ENCODE results near the gene SYCN.

The SYCN gene

DNA sequence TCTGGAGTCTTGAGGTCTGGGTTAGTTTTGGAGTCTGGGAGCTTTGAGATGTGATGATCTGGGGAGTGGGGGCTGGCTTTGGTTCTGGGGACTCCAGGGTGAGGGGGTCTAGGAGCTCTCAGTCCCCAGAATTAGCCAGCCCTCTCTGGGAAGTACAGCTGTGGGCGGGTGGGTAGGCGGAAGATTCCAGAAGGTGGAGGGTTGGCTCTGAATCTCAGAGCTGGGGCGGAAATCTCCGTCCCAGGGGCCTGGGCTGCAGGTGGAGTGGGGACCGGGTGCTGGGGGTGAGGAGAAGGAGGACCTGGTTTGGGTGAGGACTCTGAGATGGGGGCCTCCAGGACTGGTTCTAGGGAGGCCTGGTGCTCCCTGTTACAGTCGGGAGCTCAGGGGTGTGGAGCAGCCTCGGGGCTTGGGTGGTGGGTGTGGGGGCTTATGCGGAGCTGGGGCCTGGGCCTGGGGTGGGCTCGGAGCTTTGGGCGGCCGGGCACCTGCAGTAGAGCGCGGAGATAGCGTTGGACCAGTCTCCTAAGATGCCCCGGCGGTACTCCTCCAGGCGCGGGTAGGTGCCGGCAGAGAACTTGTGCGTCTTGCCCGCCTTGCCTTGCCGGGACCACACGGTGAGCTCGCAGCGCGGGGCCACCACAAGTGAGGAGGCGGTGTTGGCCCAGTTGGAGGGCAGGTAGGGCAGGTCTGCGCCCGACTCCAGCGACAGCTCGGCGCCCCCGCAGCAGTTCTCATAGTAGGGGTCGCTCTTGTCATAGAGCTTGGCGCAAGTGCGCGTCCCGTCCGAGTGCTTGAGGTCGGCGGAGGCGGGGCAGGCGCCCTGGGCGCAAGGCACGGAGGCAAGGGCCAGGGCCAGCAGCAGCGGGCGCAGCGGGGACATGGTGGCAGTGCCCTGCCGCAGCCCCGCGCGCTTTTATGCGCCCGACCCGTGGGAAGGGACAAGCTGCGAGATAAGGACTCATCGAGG, at the start of gene SYCN:
TSS of gene SYCN (minus strand) at position 892 of the 970 bp plus-strand sequence. CDS start at position 883, 9 bp downstream.
- TF ChIP-seq ZNF274 (IDR thresholded peaks at IDR 0.05; ENCODE audit: low read depth, low read length) (no peak), SUZ12 (IDR thresholded peaks at IDR 0.05; ENCODE audit: extremely low read depth, insufficient read depth, insufficient read length) (no peak)
- Histone ChIP-seq H3K9me3 (ENCODE audit: insufficient read depth, low read length) (no peaks in the 10 kb centered on the region), H3K36me3 (ENCODE audit: insufficient read depth, insufficient read length, low read length) (no peaks in the 10 kb centered on the region), H3K27me3 (ENCODE audit: insufficient read depth, insufficient read length) (peaks cover 2% of the 10 kb centered on the region), H3K4me3 (ENCODE audit: insufficient read length, low read depth) (no peak within 1 kb of the TSS), H3K4me1 (ENCODE audit: insufficient read depth, insufficient read length) (peaks cover 5% of the 10 kb centered on the region), H3K9ac (ENCODE audit: insufficient read length, low read depth) (no peak within 1 kb of the TSS)
- DNase-seq (ENCODE audit: low read depth, low spot score): no peak

GRCh38 chr19:39253374-39254149, 49.5 kb upstream of the SYCN start:
- no peak overlapping the region for H3K4me3 ChIP-seq (ENCODE audit: insufficient read length, low read depth)
- no peaks in the 10 kb centered on the region for H3K9me3 ChIP-seq (ENCODE audit: insufficient read depth, low read length)
- no peak overlapping the region for H3K9ac ChIP-seq (ENCODE audit: insufficient read length, low read depth)
- TF ChIP-seq ZNF274 (IDR thresholded peaks at IDR 0.05; ENCODE audit: low read depth, low read length) (no peak), YY1 (IDR thresholded peaks at IDR 0.05; ENCODE audit: insufficient read depth, insufficient read length) (no peak), SUZ12 (IDR thresholded peaks at IDR 0.05; ENCODE audit: extremely low read depth, insufficient read depth, insufficient read length) (no peak)
- no peaks in the 10 kb centered on the region for H3K36me3 ChIP-seq (ENCODE audit: insufficient read depth, insufficient read length, low read length)
- H3K27me3 ChIP-seq (ENCODE audit: insufficient read depth, insufficient read length): peaks cover 4% of the 10 kb centered on the region
- no peak for DNase-seq (ENCODE audit: low read depth, low spot score)
- no peaks in the 10 kb centered on the region for H3K4me1 ChIP-seq (ENCODE audit: insufficient read depth, insufficient read length)

DNA sequence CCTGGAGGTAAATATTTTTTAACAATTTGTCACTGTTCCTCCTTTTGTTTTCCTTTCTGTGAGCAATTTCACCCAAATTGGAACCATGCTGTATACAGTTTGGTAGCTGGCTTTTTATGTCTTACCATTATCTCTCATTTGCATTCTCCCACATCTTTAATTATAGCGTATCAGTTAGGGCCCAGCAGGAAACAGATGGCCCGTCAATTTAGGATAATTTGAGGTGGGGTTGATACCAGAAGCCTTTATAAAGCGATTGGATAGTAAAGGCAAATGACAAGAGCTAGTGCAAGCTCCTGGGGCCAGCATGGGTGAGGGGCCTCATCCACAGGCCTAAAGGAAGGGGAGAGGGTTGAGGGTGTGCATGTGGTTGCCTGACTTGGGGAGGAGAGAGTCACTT, 48.4 kb upstream of the SYCN start:
- Histone ChIP-seq H3K9me3 (ENCODE audit: insufficient read depth, low read length) (no peaks in the 10 kb centered on the region), H3K27me3 (ENCODE audit: insufficient read depth, insufficient read length) (peaks cover 4% of the 10 kb centered on the region), H3K4me1 (ENCODE audit: insufficient read depth, insufficient read length) (peaks cover 2% of the 10 kb centered on the region), H3K36me3 (ENCODE audit: insufficient read depth, insufficient read length, low read length) (no peaks in the 10 kb centered on the region), H3K4me3 (ENCODE audit: insufficient read length, low read depth) (no peak overlapping the region), H3K9ac (ENCODE audit: insufficient read length, low read depth) (no peak overlapping the region)
- no peak for DNase-seq (ENCODE audit: low read depth, low spot score)
- TF ChIP-seq YY1 (IDR thresholded peaks at IDR 0.05; ENCODE audit: insufficient read depth, insufficient read length) (no peak), SUZ12 (IDR thresholded peaks at IDR 0.05; ENCODE audit: extremely low read depth, insufficient read depth, insufficient read length) (no peak), ZNF274 (IDR thresholded peaks at IDR 0.05; ENCODE audit: low read depth, low read length) (no peak)

DNA sequence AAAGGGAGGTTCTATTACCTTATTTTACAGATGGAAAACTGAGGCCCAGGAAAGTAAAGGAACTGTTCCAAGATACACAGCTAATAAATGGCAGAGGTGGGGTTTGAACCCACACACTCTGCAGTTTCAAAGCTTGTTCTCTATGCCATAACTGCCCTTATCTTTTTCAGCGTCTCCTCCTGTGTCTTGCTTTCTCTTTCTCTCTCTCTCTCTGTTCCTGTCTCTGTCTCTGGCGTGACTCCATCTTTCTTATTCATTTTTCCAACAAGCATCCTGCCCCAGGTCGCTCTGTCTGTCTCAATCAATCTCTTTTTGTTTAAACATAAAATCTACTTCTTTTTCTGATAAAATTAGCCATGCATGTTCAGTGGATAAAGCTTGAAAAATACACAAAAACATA, 47.8 kb upstream of the SYCN start:
- DNase-seq (ENCODE audit: low read depth, low spot score): no peak
- H3K9ac ChIP-seq (ENCODE audit: insufficient read length, low read depth): no peak overlapping the region
- H3K27me3 ChIP-seq (ENCODE audit: insufficient read depth, insufficient read length): peaks cover 4% of the 10 kb centered on the region

DNA sequence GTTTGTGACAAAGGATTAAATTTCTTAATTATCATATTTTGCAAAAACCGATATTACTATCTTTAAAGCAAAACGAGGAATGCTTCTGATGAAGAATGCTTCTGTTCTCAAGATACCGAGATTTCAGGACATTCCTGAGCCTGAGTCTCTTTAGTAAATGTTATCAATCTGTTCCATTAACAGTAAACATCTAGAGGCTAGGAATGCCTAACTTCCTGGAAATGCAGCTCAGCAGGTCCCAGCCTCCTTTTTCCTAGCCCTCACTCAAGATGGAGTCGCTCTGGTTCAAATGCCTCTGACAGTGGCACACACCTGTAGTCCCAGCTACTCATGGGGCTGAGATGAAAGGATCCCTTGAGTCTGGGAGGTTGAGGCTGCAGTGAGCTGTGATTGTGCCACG, 47.0 kb upstream of the SYCN start:
- DNase-seq (ENCODE audit: low read depth, low spot score): no peak
- Histone ChIP-seq H3K9ac (ENCODE audit: insufficient read length, low read depth) (no peak overlapping the region), H3K27me3 (ENCODE audit: insufficient read depth, insufficient read length) (peaks cover 4% of the 10 kb centered on the region), H3K4me3 (ENCODE audit: insufficient read length, low read depth) (no peak overlapping the region), H3K9me3 (ENCODE audit: insufficient read depth, low read length) (no peaks in the 10 kb centered on the region), H3K36me3 (ENCODE audit: insufficient read depth, insufficient read length, low read length) (no peaks in the 10 kb centered on the region), H3K4me1 (ENCODE audit: insufficient read depth, insufficient read length) (peaks cover 2% of the 10 kb centered on the region)
- TF ChIP-seq SUZ12 (IDR thresholded peaks at IDR 0.05; ENCODE audit: extremely low read depth, insufficient read depth, insufficient read length): no peak
- TF ChIP-seq ZNF274 (IDR thresholded peaks at IDR 0.05; ENCODE audit: low read depth, low read length): no peak
- no peak for TF ChIP-seq YY1 (IDR thresholded peaks at IDR 0.05; ENCODE audit: insufficient read depth, insufficient read length)

More for the DNA sequence above, 47.8 kb upstream of the SYCN start:
- no peaks in the 10 kb centered on the region for H3K36me3 ChIP-seq (ENCODE audit: insufficient read depth, insufficient read length, low read length)
- peaks cover 2% of the 10 kb centered on the region for H3K4me1 ChIP-seq (ENCODE audit: insufficient read depth, insufficient read length)
- TF ChIP-seq SUZ12 (IDR thresholded peaks at IDR 0.05; ENCODE audit: extremely low read depth, insufficient read depth, insufficient read length) (no peak), YY1 (IDR thresholded peaks at IDR 0.05; ENCODE audit: insufficient read depth, insufficient read length) (no peak), ZNF274 (IDR thresholded peaks at IDR 0.05; ENCODE audit: low read depth, low read length) (no peak)
- no peaks in the 10 kb centered on the region for H3K9me3 ChIP-seq (ENCODE audit: insufficient read depth, low read length)
- H3K4me3 ChIP-seq (ENCODE audit: insufficient read length, low read depth): no peak overlapping the region

- no peaks in the 10 kb centered on the region for H3K9me3 ChIP-seq (ENCODE audit: insufficient read depth, low read length)
- H3K4me3 ChIP-seq (ENCODE audit: insufficient read length, low read depth): no peak within 1 kb of the TSS
- TF ChIP-seq SUZ12 (IDR thresholded peaks at IDR 0.05; ENCODE audit: extremely low read depth, insufficient read depth, insufficient read length): no peak
- no peak within 1 kb of the TSS for H3K9ac ChIP-seq (ENCODE audit: insufficient read length, low read depth)
- H3K27me3 ChIP-seq (ENCODE audit: insufficient read depth, insufficient read length): peaks cover 4% of the 10 kb centered on the region
- no peak for DNase-seq (ENCODE audit: low read depth, low spot score)
- peaks cover 2% of the 10 kb centered on the region for H3K4me1 ChIP-seq (ENCODE audit: insufficient read depth, insufficient read length)
- no peaks in the 10 kb centered on the region for H3K36me3 ChIP-seq (ENCODE audit: insufficient read depth, insufficient read length, low read length)
Measured at GRCh38 chr19:39248806-39249205, 44.7 kb upstream of the SYCN start, which contains the start of gene IFNL4. Gene IFNL4, minus strand, starts transcription at chr19:39248856.
